Gastrocnemius medialis (tissue), 4 donors: ENCODE results near the gene AKAP12. TPM values are rescaled to one million over a fixed set of nuclear protein-coding genes. Genes with fewer than 3 reads are reported as not detected.

Experiments
- ATAC-seq, 2 donors: fragments of 150-250 bp; one replicate each; pipeline ENCODE4 v1.9.1; 2016
- DNase-seq, 2 donors: peaks; one replicate each; pipeline ENCODE4 v3.0.0-alpha.2; 2019
- H3K27ac ChIP-seq, 4 donors: fragments of 200-600 bp; sonication (generic); 1 replicate in 1 of 4; 2 replicates in 3 of 4; pipeline ENCODE4 v1.5.1; 2016 to 2018; ENCODE audit warnings: mild to moderate bottlenecking in 2 of 4, moderate library complexity in 1 of 4
- H3K27me3 ChIP-seq, 3 donors: fragments of 200-600 bp; sonication (generic) in 2 of 3; 1 replicate in 1 of 3; 2 replicates in 2 of 3; pipeline versions ENCODE4 v1.5.1 to v1.6.0; 2016 to 2019; ENCODE audit warnings: mild to moderate bottlenecking in 1 of 3, moderate library complexity in 1 of 3
- H3K36me3 ChIP-seq, 2 donors: fragments of 200-600 bp; sonication (generic) in 1 of 2; one replicate each; pipeline ENCODE4 v1.5.1; 2017 to 2018
- H3K4me1 ChIP-seq, 2 donors: fragments of 200-600 bp; sonication (generic) in 1 of 2; one replicate each; pipeline ENCODE4 v1.5.1; 2016 to 2017; ENCODE audit warnings: mild to moderate bottlenecking in 2 of 2
- H3K4me3 ChIP-seq, 4 donors: fragments of 200-600 bp; sonication (generic) in 3 of 4; 1 replicate in 1 of 4; 2 replicates in 3 of 4; pipeline ENCODE4 v1.5.1; 2016 to 2019; ENCODE audit warnings: mild to moderate bottlenecking in 2 of 4
- H3K9me3 ChIP-seq, 3 donors: fragments of 200-600 bp; sonication (generic) in 2 of 3; 1 replicate in 1 of 3; 2 replicates in 2 of 3; pipeline ENCODE4 v1.5.1; 2016 to 2019
- POLR2A ChIP-seq, 2 donors: fragments of 450-650 bp; IDR thresholded peaks; one replicate each; pipeline ENCODE4 v1.6.1; 2017; ENCODE audit warnings: antibody characterized with exemption in 2 of 2, mild to moderate bottlenecking in 2 of 2, moderate library complexity in 2 of 2
- in situ Hi-C, 4 donors: fragments of 200-750 bp; cut with MboI; loops; one replicate each; pipeline versions ENCODE4 v1.15.0 to v1.8.0; 2017; ENCODE audit warnings: low sequenced_read_pairs in 4 of 4
- intact Hi-C: fragments of 100-400 bp; cut with DNase I; formaldehyde crosslinking; loops from one replicate; pipeline ENCODE4 v1.15.1; 2023; ENCODE audit warnings: low total_unique reads
- total RNA-seq, 4 donors: library from RNA; depleted of rRNA; stranded (reverse); fragments of >200 nt; gene quantifications; one replicate each; pipeline versions ENCODE4 v1.1.0 to v1.2.3, GENCODE V29; 2016
- TF ChIP-seq, protein P1 (sequence below), 5 experiments: fragments of 450-650 bp in 3 of 5; fragments of 200-600 bp in 2 of 5; sonication (generic) in 2 of 5; IDR thresholded peaks in 4 of 5; conservative IDR thresholded peaks in 1 of 5; 1 replicate in 4 of 5; 2 replicates in 1 of 5; pipeline ENCODE4 v1.5.1; 2016 to 2019; ENCODE audit warnings: antibody characterized with exemption in 5 of 5, mild to moderate bottlenecking in 3 of 5, moderate library complexity in 3 of 5

The AKAP12 gene
- total RNA-seq, 4 donors from 2014 or later, result 6.4 to 17.3 (median 9.8) TPM

DNA sequence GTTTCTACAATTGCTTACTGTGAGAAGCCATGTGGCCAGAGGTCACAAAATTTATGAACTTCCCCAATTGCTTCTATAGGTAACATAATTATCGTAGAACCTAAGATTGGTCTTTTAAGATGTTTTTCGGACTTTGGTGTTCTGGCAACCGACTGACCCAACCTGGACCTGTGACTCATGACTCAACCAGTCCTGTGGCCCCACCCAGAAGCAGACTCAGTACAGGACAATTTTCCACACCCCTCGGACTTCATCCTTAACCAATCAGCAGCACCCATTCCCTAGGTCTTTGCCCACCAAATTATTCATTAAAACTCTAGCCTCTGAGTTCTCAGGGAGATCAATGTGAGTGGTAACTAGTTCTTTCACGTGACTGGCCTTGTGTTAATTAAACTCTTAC lies 26.4 kb upstream of the AKAP12 start:
- intact Hi-C loops, result no loop called here
- Histone ChIP-seq H3K27me3 (peaks cover 0 to 3% (median 0%) of the 10 kb centered on the region in 3 donors), H3K4me1 (no peaks in the 10 kb centered on the region), H3K27ac (no peak overlapping the region), H3K36me3 (no peaks in the 10 kb centered on the region), H3K9me3 (peaks cover 0 to 5% (median 4%) of the 10 kb centered on the region in 3 donors), H3K4me3 (no peak overlapping the region)
- in situ Hi-C loops, result no loop called here
- ATAC-seq, result no peak
- no peak for TF ChIP-seq POLR2A (IDR thresholded peaks at IDR 0.05)
- TF ChIP-seq, protein P1, sequence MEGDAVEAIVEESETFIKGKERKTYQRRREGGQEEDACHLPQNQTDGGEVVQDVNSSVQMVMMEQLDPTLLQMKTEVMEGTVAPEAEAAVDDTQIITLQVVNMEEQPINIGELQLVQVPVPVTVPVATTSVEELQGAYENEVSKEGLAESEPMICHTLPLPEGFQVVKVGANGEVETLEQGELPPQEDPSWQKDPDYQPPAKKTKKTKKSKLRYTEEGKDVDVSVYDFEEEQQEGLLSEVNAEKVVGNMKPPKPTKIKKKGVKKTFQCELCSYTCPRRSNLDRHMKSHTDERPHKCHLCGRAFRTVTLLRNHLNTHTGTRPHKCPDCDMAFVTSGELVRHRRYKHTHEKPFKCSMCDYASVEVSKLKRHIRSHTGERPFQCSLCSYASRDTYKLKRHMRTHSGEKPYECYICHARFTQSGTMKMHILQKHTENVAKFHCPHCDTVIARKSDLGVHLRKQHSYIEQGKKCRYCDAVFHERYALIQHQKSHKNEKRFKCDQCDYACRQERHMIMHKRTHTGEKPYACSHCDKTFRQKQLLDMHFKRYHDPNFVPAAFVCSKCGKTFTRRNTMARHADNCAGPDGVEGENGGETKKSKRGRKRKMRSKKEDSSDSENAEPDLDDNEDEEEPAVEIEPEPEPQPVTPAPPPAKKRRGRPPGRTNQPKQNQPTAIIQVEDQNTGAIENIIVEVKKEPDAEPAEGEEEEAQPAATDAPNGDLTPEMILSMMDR (IDR thresholded peaks at IDR 0.05 in 4 of 5, conservative IDR thresholded peaks at IDR 0.05 in 1 of 5), result no peak
- no peak for DNase-seq

DNA sequence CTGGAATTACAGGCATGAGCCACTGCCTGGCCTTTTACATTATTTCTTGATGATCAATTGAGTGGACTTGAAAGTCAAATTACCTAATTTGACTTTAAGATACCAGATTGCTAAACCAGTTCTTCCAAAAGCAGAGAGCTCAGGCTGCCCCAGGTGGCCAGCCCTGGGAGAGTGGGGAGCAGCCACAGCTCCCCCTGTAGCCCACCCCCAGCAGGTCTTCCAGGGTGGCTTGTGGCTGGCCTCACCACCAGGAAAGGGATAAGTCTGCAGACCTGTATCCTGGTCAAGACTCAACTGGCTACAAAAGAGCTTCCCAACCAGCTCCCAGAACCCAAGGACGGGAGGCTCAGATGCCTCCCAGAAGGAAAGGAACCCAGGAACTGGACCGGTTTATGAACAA lies 23.8 kb upstream of the AKAP12 start:
- DNase-seq (no peak), ATAC-seq (no peak)
- Histone ChIP-seq H3K27ac (no peak overlapping the region), H3K36me3 (no peaks in the 10 kb centered on the region), H3K27me3 (no peaks in the 10 kb centered on the region), H3K9me3 (peaks cover 0 to 4% (median 3%) of the 10 kb centered on the region in 3 donors), H3K4me1 (no peaks in the 10 kb centered on the region), H3K4me3 (no peak overlapping the region)
- TF ChIP-seq POLR2A (IDR thresholded peaks at IDR 0.05), result no peak
- TF ChIP-seq, protein P1 (IDR thresholded peaks at IDR 0.05 in 4 of 5, conservative IDR thresholded peaks at IDR 0.05 in 1 of 5), result no peak
- intact Hi-C loops (no loop called here), in situ Hi-C loops (no loop called here)

DNA sequence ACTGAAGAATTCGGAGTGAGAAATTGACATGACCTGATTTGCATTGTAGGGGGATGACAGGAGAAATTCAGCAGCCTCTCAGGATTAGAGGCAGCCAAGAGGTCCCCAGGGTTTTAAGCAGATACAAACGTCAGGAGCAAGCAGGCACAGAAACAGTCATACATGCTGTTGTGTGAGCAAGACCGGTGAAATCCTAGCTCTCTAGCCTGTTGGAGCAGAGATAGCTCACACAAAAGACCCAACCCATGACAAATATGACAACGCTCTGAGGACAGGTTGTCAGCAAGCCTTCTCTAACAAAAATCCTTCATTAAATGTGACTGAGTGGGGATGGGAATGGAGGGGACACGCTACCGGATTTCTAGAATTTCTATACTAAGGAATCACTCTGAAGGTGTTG lies 23.0 kb upstream of the AKAP12 start:
- Histone ChIP-seq H3K27me3 (no peaks in the 10 kb centered on the region), H3K27ac (no peak overlapping the region), H3K36me3 (no peaks in the 10 kb centered on the region), H3K9me3 (no peaks in the 10 kb centered on the region), H3K4me1 (no peaks in the 10 kb centered on the region), H3K4me3 (no peak overlapping the region)
- TF ChIP-seq, protein P1 (IDR thresholded peaks at IDR 0.05 in 4 of 5, conservative IDR thresholded peaks at IDR 0.05 in 1 of 5), result no peak
- TF ChIP-seq POLR2A (IDR thresholded peaks at IDR 0.05), result no peak
- intact Hi-C loops, result no loop called here
- ATAC-seq (no peak), DNase-seq (no peak)
- in situ Hi-C loops, result no loop called here

DNA sequence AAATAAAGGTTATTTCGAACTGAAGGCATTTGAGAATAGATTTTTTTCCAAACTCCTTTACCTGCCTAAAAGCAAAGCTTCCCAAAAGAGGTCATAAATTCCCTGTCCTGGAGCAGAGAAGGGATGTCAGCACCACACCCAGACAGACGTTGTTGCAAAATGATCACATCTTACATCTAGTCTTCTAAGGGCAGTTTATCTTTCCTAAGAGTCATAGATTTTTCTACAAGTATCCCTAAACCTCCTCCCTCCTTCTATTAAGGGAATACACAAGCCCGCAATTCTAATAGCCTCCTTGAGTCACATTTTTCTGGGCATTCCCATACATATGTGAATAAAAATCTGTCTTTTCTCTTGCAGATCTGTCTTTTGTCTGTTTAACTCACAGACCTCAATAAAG lies 20.6 kb upstream of the AKAP12 start:
- Histone ChIP-seq H3K36me3 (no peaks in the 10 kb centered on the region), H3K27me3 (no peaks in the 10 kb centered on the region), H3K4me1 (no peaks in the 10 kb centered on the region), H3K4me3 (no peak overlapping the region), H3K27ac (no peak overlapping the region), H3K9me3 (no peaks in the 10 kb centered on the region)
- DNase-seq (no peak), ATAC-seq (no peak)
- in situ Hi-C loops, result no loop called here
- intact Hi-C loops, result no loop called here
- TF ChIP-seq, protein P1 (IDR thresholded peaks at IDR 0.05 in 4 of 5, conservative IDR thresholded peaks at IDR 0.05 in 1 of 5), result no peak
- no peak for TF ChIP-seq POLR2A (IDR thresholded peaks at IDR 0.05)

DNA sequence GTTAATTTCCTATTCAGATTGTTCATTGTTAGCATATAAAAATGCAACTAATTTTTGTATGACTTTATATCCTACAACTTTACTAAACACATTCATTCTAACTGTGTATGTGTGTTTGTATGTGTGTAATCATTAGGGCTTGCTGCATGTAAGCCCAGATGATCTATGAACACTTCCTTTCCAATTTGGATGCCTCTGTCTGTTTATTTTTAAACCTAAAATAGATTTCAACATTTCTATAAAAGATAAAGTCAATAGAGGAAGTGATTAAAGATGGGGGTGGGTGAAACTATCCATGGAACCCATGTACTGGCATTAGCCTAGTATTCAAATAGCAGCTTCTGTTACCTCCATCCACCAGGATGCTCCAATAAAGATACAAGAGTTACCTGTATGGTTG lies 15.7 kb upstream of the AKAP12 start:
- no peaks in the 10 kb centered on the region for H3K27me3 ChIP-seq

More for the DNA sequence above, 15.7 kb upstream of the AKAP12 start:
- in situ Hi-C loops, result no loop called here
- no peaks in the 10 kb centered on the region for H3K36me3 ChIP-seq
- no peak overlapping the region for H3K27ac ChIP-seq
- no peaks in the 10 kb centered on the region for H3K9me3 ChIP-seq
- no peak overlapping the region for H3K4me3 ChIP-seq
- H3K4me1 ChIP-seq, result no peaks in the 10 kb centered on the region
- ATAC-seq (no peak), DNase-seq (no peak)
- intact Hi-C loops, result no loop called here
- TF ChIP-seq, protein P1 (IDR thresholded peaks at IDR 0.05 in 4 of 5, conservative IDR thresholded peaks at IDR 0.05 in 1 of 5), result no peak
- TF ChIP-seq POLR2A (IDR thresholded peaks at IDR 0.05), result no peak
